ENCODE measurements around the gene WDR36. TPM values are rescaled to one million over a fixed set of nuclear protein-coding genes. Genes with fewer than 3 reads are reported as not detected.
A peak's percentile ranks its signal among the peaks of the same experiment; 100 is the strongest.

The WDR36 gene
- total and polyA plus RNA-seq, 2 experiments from 2014 or later, result 17.1 to 27.7 TPM

DNA sequence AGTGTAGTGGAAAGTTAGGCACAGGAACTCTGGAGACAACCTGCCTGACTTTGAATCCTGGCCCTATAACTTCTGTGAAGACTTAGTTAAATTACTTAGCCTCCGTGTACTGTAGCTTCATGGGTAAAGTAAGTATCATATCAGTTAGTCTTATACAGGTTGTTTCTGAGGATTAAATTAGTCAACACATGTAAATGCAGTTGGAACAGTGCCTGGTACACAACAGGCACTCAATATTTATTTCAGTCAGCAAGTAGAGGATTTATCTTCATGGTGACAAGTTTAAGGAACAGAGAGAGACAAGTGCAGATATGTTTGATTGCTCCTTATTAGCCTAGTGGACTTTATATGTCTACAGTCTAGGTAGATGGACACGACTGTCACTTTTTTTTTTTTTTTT lies 17.9 kb upstream of the WDR36 start:
- peaks cover 16% of the 10 kb centered on the region; the same call in 1 of the 2 replicates for H3F3A ChIP-seq (ENCODE audit: insufficient read depth)
- no peaks in the 10 kb centered on the region for H3K36me3 ChIP-seq (ENCODE audit: low read depth)
- no peak overlapping the region for H2AFZ ChIP-seq
- H3K9ac ChIP-seq, result no peak overlapping the region
- H3K9me2 ChIP-seq (ENCODE audit: insufficient read depth), result no peaks in the 10 kb centered on the region
- TF ChIP-seq EZH2phosphoT487 (IDR thresholded peaks at IDR 0.05; ENCODE audit: insufficient read depth, low read depth) (no peak), EZH2 (IDR thresholded peaks at IDR 0.05; ENCODE audit: insufficient read depth, poor library complexity, severe bottlenecking) (no peak)
- no peak overlapping the region for H3K27ac ChIP-seq
- H3K4me3 ChIP-seq, result no peak overlapping the region
- no peak overlapping the region for H3K4me2 ChIP-seq (ENCODE audit: unreplicated experiment)
- H3K4me1 ChIP-seq (ENCODE audit: insufficient read depth), result peaks cover 21% of the 10 kb centered on the region
- in situ Hi-C loops (cut with MboI), result no loop called here
- H3K9me3 ChIP-seq (ENCODE audit: low read depth), result no peaks in the 10 kb centered on the region
- H3K27me3 ChIP-seq (replicated peaks; ENCODE audit: insufficient read depth), result peaks cover 34% of the 10 kb centered on the region
- no peak for DNase-seq
- no peaks in the 10 kb centered on the region for H3K79me2 ChIP-seq (ENCODE audit: insufficient read depth)
- no peaks in the 10 kb centered on the region for H4K20me1 ChIP-seq (ENCODE audit: insufficient read depth)
- 53 to 56% methylated on average over 2 of the region's 2 CpGs for WGBS, 2 experiments (ENCODE audit: low coverage in 1 of 2, low lambda C conversion rate in 2 of 2, missing lambda C conversion rate in 2 of 2)

GRCh38 chr5:111075520-111075919 lies 16.6 kb upstream of the WDR36 start:
- no peak overlapping the region for H3K9ac ChIP-seq
- no peaks in the 10 kb centered on the region for H3K9me3 ChIP-seq (ENCODE audit: low read depth)
- in situ Hi-C loops (cut with MboI), result no loop called here
- H3K27me3 ChIP-seq (replicated peaks; ENCODE audit: insufficient read depth), result peaks cover 37% of the 10 kb centered on the region
- H3K4me2 ChIP-seq (ENCODE audit: unreplicated experiment), result peak overlapping the region; percentile 13
- peaks cover 16% of the 10 kb centered on the region; the same call in 1 of the 2 replicates for H3F3A ChIP-seq (ENCODE audit: insufficient read depth)
- TF ChIP-seq EZH2phosphoT487 (IDR thresholded peaks at IDR 0.05; ENCODE audit: insufficient read depth, low read depth), result 0 out of 2 replicates have a peak, but pooled peaks have one; percentile 42
- TF ChIP-seq EZH2 (IDR thresholded peaks at IDR 0.05; ENCODE audit: insufficient read depth, poor library complexity, severe bottlenecking), result no peak
- no peak overlapping the region for H3K27ac ChIP-seq
- H3K4me1 ChIP-seq (ENCODE audit: insufficient read depth), result peaks cover 13% of the 10 kb centered on the region
- DNase-seq, result peak; percentile 95
- no peaks in the 10 kb centered on the region for H3K9me2 ChIP-seq (ENCODE audit: insufficient read depth)
- no peak overlapping the region for H2AFZ ChIP-seq
- no peaks in the 10 kb centered on the region for H3K79me2 ChIP-seq (ENCODE audit: insufficient read depth)
- no peaks in the 10 kb centered on the region for H4K20me1 ChIP-seq (ENCODE audit: insufficient read depth)
- no peak overlapping the region for H3K4me3 ChIP-seq
- H3K36me3 ChIP-seq (ENCODE audit: low read depth), result no peaks in the 10 kb centered on the region

- Histone ChIP-seq H3K27me3 (replicated peaks; ENCODE audit: insufficient read depth) (peaks cover 35% of the 10 kb centered on the region), H2AFZ (no peak overlapping the region), H3K79me2 (ENCODE audit: insufficient read depth) (no peaks in the 10 kb centered on the region), H3K36me3 (ENCODE audit: low read depth) (no peaks in the 10 kb centered on the region), H3K4me3 (no peak overlapping the region), H3K4me1 (ENCODE audit: insufficient read depth) (peaks cover 13% of the 10 kb centered on the region), H3K9ac (no peak overlapping the region), H3K27ac (no peak overlapping the region), H3F3A (ENCODE audit: insufficient read depth) (peaks cover 16% of the 10 kb centered on the region; the same call in 1 of the 2 replicates), H3K9me2 (ENCODE audit: insufficient read depth) (no peaks in the 10 kb centered on the region), H3K4me2 (ENCODE audit: unreplicated experiment) (no peak overlapping the region), H4K20me1 (ENCODE audit: insufficient read depth) (no peaks in the 10 kb centered on the region), H3K9me3 (ENCODE audit: low read depth) (no peaks in the 10 kb centered on the region)
- in situ Hi-C loops (cut with MboI), result no loop called here
- TF ChIP-seq EZH2 (IDR thresholded peaks at IDR 0.05; ENCODE audit: insufficient read depth, poor library complexity, severe bottlenecking) (no peak), EZH2phosphoT487 (IDR thresholded peaks at IDR 0.05; ENCODE audit: insufficient read depth, low read depth) (no peak)
- DNase-seq, result no peak
- 45 to 52% methylated on average over 1 of the region's 1 CpG for WGBS, 2 experiments (ENCODE audit: low coverage in 1 of 2, low lambda C conversion rate in 2 of 2, missing lambda C conversion rate in 2 of 2)
Observed at GRCh38 chr5:111076091-111076490, 16.1 kb upstream of the WDR36 start.

- H3K9ac ChIP-seq, result no peak overlapping the region
- H3K27ac ChIP-seq, result no peak overlapping the region
- no peak overlapping the region for H2AFZ ChIP-seq
- no peak overlapping the region for H3K4me2 ChIP-seq (ENCODE audit: unreplicated experiment)
- H3K9me3 ChIP-seq (ENCODE audit: low read depth), result no peaks in the 10 kb centered on the region
- H3K36me3 ChIP-seq (ENCODE audit: low read depth), result no peaks in the 10 kb centered on the region
- H3K27me3 ChIP-seq (replicated peaks; ENCODE audit: insufficient read depth), result peaks cover 22% of the 10 kb centered on the region
- no peak for DNase-seq
- no peaks in the 10 kb centered on the region for H3K79me2 ChIP-seq (ENCODE audit: insufficient read depth)
- H3K4me1 ChIP-seq (ENCODE audit: insufficient read depth), result peaks cover 13% of the 10 kb centered on the region
- H3K9me2 ChIP-seq (ENCODE audit: insufficient read depth), result no peaks in the 10 kb centered on the region
- no peak overlapping the region for H3K4me3 ChIP-seq
- H3F3A ChIP-seq (ENCODE audit: insufficient read depth), result peaks cover 7% of the 10 kb centered on the region; the same call in 1 of the 2 replicates
- TF ChIP-seq EZH2phosphoT487 (IDR thresholded peaks at IDR 0.05; ENCODE audit: insufficient read depth, low read depth) (no peak), EZH2 (IDR thresholded peaks at IDR 0.05; ENCODE audit: insufficient read depth, poor library complexity, severe bottlenecking) (no peak)
- in situ Hi-C loops (cut with MboI), result no loop called here
- WGBS, 2 experiments (ENCODE audit: low coverage in 1 of 2, low lambda C conversion rate in 2 of 2, missing lambda C conversion rate in 2 of 2), result 48 to 52% methylated on average over 2 of the region's 2 CpGs
- H4K20me1 ChIP-seq (ENCODE audit: insufficient read depth), result no peaks in the 10 kb centered on the region
Observed at GRCh38 chr5:111077678-111078077, 14.5 kb upstream of the WDR36 start.

DNA sequence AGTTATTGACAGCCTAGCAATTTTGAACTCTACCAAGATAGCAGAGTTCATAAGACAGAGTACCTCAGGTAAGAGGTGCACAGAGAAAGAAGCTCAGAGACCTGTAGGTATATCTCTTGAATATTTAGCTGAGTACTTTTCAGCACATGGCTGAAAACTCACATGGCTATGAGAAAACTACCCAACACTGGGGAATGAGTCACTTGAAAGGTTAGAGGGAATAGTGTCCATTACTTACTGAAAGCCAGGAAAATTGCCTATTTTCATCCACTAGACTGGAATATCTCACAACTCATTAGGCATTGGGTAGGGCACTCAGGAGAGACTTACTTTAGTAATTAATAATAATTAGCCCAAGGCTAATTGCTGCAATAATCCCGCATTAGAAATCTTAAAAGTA lies 12.3 kb upstream of the WDR36 start:
- Histone ChIP-seq H2AFZ (no peak overlapping the region), H3K36me3 (ENCODE audit: low read depth) (no peaks in the 10 kb centered on the region), H3K9me2 (ENCODE audit: insufficient read depth) (no peaks in the 10 kb centered on the region), H4K20me1 (ENCODE audit: insufficient read depth) (no peaks in the 10 kb centered on the region), H3K79me2 (ENCODE audit: insufficient read depth) (no peaks in the 10 kb centered on the region), H3K9me3 (ENCODE audit: low read depth) (no peaks in the 10 kb centered on the region), H3K4me1 (ENCODE audit: insufficient read depth) (peaks cover 5% of the 10 kb centered on the region), H3K27ac (no peak overlapping the region), H3K4me3 (no peak overlapping the region), H3K27me3 (replicated peaks; ENCODE audit: insufficient read depth) (0 out of 2 replicates have a peak, but pooled peaks cover 9% of the 10 kb centered on the region), H3K9ac (no peak overlapping the region), H3K4me2 (ENCODE audit: unreplicated experiment) (no peak overlapping the region), H3F3A (ENCODE audit: insufficient read depth) (peaks cover 6% of the 10 kb centered on the region; the same call in 1 of the 2 replicates)
- in situ Hi-C loops (cut with MboI), result no loop called here
- TF ChIP-seq EZH2 (IDR thresholded peaks at IDR 0.05; ENCODE audit: insufficient read depth, poor library complexity, severe bottlenecking) (no peak), EZH2phosphoT487 (IDR thresholded peaks at IDR 0.05; ENCODE audit: insufficient read depth, low read depth) (no peak)
- DNase-seq, result no peak
- 84 to 85% methylated on average over 1 of the region's 1 CpG for WGBS, 2 experiments (ENCODE audit: low coverage in 1 of 2, low lambda C conversion rate in 2 of 2, missing lambda C conversion rate in 2 of 2)
